ENCODE results near the gene PTPN6. TPM values are rescaled to one million over a fixed set of nuclear protein-coding genes. Genes with fewer than 3 reads are reported as not detected.

PTPN6 gene
- total RNA-seq, 1 experiment from 2014 or later = 13.7 TPM

DNA sequence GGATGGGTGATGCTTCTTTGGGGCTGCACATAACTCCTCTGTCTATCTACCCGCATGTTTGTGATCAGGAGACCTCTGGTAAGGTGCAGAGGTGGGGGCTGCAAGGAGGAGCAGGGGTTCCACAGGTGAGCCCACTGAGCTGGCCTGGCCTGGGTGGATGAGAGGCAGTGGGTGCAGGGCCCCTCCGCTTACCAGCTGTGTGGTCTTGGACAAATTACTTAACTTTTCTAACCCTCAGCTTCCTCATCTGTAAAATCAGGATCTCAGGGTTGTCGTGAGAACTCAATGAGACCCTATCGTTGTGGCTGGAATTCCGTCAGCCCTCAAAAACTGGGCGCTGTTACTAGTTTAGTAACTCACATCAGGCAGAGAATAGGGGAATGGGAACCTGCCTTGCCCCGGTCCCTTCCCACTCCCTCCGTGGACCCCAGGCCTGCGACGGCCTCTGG is 7.5 kb downstream of the PTPN6 start:
- no peak for DNase-seq (ENCODE audit: low read depth, low spot score)
- POLR2A ChIA-PET = no interaction called here
- CTCF ChIA-PET = no interaction called here
- no peak overlapping the region for H3K4me3 ChIP-seq (ENCODE audit: low read depth in 2 of 2, low read length in 2 of 2)
- in situ Hi-C loops (cut with HindIII; ENCODE audit: low pct_unique_long_range_greater_than_20kb, low sequenced_read_pairs) (no loop called here), intact Hi-C loops (cut with micrococcal nuclease; ENCODE audit: unreplicated experiment) (no loop called here)
- ATAC-seq = no peak
- no peaks in the 10 kb centered on the region for H3K27me3 ChIP-seq (ENCODE audit: control insufficient read depth, insufficient read depth, low read length)
- H3K36me3 ChIP-seq (ENCODE audit: control insufficient read depth, insufficient read depth, low read length) = peaks cover 6% of the 10 kb centered on the region; the same call in 1 of the 2 replicates
- H3K4me1 ChIP-seq (ENCODE audit: control insufficient read depth, insufficient read depth, low read length) = peaks cover 13% of the 10 kb centered on the region
- no peaks in the 10 kb centered on the region for H3K9me3 ChIP-seq (ENCODE audit: control insufficient read depth, insufficient read depth, low read depth, low read length)
- TF ChIP-seq POLR2AphosphoS5 (IDR thresholded peaks at IDR 0.05; ENCODE audit: low read depth, low read length) (no peak), SIN3A (IDR thresholded peaks at IDR 0.05; ENCODE audit: borderline replicate concordance, insufficient read depth, low read depth, low read length) (no peak), TCF7L2 (IDR thresholded peaks at IDR 0.05; ENCODE audit: low read depth, low read length) (no peak)
- TF ChIP-seq, protein P1, sequence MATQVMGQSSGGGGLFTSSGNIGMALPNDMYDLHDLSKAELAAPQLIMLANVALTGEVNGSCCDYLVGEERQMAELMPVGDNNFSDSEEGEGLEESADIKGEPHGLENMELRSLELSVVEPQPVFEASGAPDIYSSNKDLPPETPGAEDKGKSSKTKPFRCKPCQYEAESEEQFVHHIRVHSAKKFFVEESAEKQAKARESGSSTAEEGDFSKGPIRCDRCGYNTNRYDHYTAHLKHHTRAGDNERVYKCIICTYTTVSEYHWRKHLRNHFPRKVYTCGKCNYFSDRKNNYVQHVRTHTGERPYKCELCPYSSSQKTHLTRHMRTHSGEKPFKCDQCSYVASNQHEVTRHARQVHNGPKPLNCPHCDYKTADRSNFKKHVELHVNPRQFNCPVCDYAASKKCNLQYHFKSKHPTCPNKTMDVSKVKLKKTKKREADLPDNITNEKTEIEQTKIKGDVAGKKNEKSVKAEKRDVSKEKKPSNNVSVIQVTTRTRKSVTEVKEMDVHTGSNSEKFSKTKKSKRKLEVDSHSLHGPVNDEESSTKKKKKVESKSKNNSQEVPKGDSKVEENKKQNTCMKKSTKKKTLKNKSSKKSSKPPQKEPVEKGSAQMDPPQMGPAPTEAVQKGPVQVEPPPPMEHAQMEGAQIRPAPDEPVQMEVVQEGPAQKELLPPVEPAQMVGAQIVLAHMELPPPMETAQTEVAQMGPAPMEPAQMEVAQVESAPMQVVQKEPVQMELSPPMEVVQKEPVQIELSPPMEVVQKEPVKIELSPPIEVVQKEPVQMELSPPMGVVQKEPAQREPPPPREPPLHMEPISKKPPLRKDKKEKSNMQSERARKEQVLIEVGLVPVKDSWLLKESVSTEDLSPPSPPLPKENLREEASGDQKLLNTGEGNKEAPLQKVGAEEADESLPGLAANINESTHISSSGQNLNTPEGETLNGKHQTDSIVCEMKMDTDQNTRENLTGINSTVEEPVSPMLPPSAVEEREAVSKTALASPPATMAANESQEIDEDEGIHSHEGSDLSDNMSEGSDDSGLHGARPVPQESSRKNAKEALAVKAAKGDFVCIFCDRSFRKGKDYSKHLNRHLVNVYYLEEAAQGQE (IDR thresholded peaks at IDR 0.05; ENCODE audit: insufficient read depth in 1 of 2, low read depth in 2 of 2, low read length in 1 of 2) = no peak
- TF ChIP-seq, protein P2, sequence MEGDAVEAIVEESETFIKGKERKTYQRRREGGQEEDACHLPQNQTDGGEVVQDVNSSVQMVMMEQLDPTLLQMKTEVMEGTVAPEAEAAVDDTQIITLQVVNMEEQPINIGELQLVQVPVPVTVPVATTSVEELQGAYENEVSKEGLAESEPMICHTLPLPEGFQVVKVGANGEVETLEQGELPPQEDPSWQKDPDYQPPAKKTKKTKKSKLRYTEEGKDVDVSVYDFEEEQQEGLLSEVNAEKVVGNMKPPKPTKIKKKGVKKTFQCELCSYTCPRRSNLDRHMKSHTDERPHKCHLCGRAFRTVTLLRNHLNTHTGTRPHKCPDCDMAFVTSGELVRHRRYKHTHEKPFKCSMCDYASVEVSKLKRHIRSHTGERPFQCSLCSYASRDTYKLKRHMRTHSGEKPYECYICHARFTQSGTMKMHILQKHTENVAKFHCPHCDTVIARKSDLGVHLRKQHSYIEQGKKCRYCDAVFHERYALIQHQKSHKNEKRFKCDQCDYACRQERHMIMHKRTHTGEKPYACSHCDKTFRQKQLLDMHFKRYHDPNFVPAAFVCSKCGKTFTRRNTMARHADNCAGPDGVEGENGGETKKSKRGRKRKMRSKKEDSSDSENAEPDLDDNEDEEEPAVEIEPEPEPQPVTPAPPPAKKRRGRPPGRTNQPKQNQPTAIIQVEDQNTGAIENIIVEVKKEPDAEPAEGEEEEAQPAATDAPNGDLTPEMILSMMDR (IDR thresholded peaks at IDR 0.05) = no peak
- H3K27ac ChIP-seq (ENCODE audit: low read length) = no peak overlapping the region
- no TSS peak for BruUV-seq (replicated peaks)

DNA sequence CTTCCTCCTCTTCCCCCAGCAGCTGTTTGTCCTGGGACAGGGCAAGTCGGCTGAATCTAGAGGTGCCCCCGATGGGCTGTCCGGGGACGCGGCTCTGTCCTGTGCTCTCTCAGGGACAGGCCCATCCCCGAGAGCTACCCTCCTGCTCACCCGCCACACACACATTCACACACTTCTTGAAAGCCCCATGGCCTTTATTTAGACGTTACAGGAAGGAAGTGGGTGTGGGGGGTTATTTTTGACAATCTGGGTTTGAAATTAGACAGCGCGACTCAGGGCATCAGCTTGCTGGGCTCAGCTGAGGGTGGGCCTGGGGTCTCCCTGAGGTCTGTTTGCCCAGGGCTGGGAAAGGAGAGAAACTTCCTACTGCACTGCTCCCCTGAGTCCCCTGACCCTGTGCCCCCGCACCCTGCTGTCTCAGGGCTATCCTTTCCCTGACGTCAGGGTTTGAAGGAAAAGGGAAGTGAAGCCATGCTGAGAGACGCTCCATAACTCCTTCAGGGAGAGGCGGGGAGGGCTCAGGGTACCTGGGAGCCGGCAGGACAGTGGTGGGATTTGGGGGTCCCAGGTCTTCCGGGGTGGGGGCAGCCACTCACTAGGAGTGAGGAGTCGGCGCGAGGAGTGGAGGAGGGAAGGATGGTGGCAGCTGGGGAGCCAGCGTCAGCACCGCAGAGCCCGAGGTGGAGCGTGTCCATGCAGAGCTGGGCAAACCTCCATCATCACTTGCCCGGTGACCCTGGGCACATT is 8.1 kb downstream of the PTPN6 start:
- DNase-seq (ENCODE audit: low read depth, low spot score) (no peak), ATAC-seq (no peak)
- no peak overlapping the region for H3K4me3 ChIP-seq (ENCODE audit: low read depth in 2 of 2, low read length in 2 of 2)
- BruUV-seq (replicated peaks) = no TSS peak
- ChIA-PET CTCF (no interaction called here), POLR2A (no interaction called here)
- intact Hi-C loops (cut with micrococcal nuclease; ENCODE audit: unreplicated experiment) (no loop called here), in situ Hi-C loops (cut with HindIII; ENCODE audit: low pct_unique_long_range_greater_than_20kb, low sequenced_read_pairs) (no loop called here)
- no peaks in the 10 kb centered on the region for H3K27me3 ChIP-seq (ENCODE audit: control insufficient read depth, insufficient read depth, low read length)
- peaks cover 13% of the 10 kb centered on the region for H3K4me1 ChIP-seq (ENCODE audit: control insufficient read depth, insufficient read depth, low read length)
- H3K36me3 ChIP-seq (ENCODE audit: control insufficient read depth, insufficient read depth, low read length) = peaks cover 11% of the 10 kb centered on the region; the same call in 1 of the 2 replicates
- H3K27ac ChIP-seq (ENCODE audit: low read length) = no peak overlapping the region
- TF ChIP-seq, protein P2 (IDR thresholded peaks at IDR 0.05) = no peak
- TF ChIP-seq SIN3A (IDR thresholded peaks at IDR 0.05; ENCODE audit: borderline replicate concordance, insufficient read depth, low read depth, low read length) (no peak), TCF7L2 (IDR thresholded peaks at IDR 0.05; ENCODE audit: low read depth, low read length) (no peak), POLR2AphosphoS5 (IDR thresholded peaks at IDR 0.05; ENCODE audit: low read depth, low read length) (no peak)
- TF ChIP-seq, protein P1 (IDR thresholded peaks at IDR 0.05; ENCODE audit: insufficient read depth in 1 of 2, low read depth in 2 of 2, low read length in 1 of 2) = no peak
- no peaks in the 10 kb centered on the region for H3K9me3 ChIP-seq (ENCODE audit: control insufficient read depth, insufficient read depth, low read depth, low read length)

Measured in Panc1 (cell line).